HG03432 (cell line): Measurements from ENCODE around the gene SPATA45.
"Not testable (repeated sequence)": the region's sequence is repeated elsewhere in the genome, so short reads cannot be mapped to it uniquely, and the experiment has no call there.

ENCODE experiments used
- ATAC-seq: cut with Tn5 transposase; IDR thresholded peaks from one replicate; pipeline ENCODE4 v1.9.1; 2021; ENCODE audit warnings: mild to moderate bottlenecking, moderate library complexity; ENCODE audit not compliant: unreplicated experiment

SPATA45 gene

GRCh38 chr1:212847549-212847948 lies at the start of gene SPATA45:
TSS of gene SPATA45 (minus strand) at chr1:212847649. CDS start at chr1:212836149, 11,500 bp downstream.
- ATAC-seq: no peak

- ATAC-seq: no peak
Measured at GRCh38 chr1:212892108-212892507, 44.7 kb upstream of the SPATA45 start.

- ATAC-seq: no peak
Measured at GRCh38 chr1:212884592-212884991, 37.1 kb upstream of the SPATA45 start.

- no peak for ATAC-seq
Measured at GRCh38 chr1:212879947-212880690, 32.7 kb upstream of the SPATA45 start.

DNA sequence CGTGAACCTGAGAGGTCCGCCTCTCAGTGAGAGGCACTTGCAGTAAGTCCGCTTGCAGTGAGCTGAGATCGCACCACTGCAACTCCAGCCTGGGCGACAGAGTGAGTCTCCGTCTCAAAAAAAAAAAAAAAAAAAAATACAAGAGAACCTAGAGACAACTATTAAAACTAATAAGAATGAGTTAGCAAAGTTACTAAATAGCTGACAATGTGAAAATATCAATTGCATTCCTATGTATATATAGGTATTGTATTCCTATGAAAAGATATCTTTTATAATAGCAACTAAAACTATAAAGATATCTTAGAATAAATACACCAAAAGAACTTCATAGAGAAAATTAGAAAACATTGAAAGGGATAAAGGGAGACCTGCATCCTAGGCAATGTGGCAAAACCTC lies 31.0 kb upstream of the SPATA45 start:
- no peak for ATAC-seq

DNA sequence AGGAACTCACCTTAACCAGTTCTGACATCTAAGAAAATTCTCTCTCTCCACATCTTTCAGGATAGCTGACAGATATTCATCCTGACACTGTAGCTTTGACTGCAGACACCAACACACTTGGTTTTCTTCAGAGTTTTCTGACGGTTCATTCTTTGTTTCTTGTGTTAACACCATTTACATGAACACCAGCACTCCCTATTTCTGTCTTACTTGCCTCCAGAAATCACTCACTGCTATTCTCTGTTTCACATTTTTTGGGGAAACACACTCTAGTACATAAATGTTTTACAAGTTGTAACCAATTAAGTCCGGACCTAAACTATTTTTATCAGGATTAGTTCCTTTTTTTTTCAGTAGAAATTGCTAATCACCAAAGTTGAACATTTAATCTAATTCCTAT lies 26.1 kb upstream of the SPATA45 start:
- ATAC-seq: peak; percentile 90

DNA sequence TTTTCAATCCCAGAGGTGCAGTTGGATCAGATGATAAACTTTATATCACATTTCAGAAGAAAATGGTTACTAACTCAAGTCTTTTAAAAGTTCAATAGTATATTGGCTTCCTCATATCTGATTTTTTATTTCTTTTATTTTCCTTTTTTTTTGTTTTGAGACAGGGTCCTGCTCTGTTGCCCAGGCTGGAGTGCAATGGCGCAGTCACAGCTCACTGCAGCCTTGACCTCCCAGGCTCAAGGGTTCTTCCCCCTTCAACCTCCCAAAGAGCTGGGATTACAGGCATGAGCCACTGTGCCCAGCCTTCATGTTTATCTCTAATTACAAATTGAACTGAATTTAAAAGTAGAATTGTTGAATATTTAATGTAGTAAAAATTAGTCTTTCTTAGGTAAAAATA lies 24.5 kb upstream of the SPATA45 start:
- ATAC-seq: no peak

DNA sequence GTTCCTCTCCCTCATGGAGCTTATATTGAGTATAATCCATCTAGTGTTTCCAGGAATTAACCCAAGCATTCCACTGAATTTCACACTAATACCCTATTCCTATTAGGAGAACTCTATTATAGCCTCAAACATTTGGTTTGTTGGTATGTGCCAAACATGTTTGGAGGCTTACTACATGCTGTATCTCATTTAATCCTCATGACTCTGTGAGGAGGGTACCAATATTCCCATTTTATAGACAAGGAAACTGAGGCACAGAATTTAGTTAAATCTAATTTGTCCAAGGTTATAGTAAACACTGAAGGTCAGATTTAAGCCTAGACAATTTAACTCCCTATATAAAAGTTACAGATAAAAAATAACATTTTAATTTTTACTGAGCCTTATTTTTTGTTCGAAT lies 19.7 kb upstream of the SPATA45 start:
- no peak for ATAC-seq

DNA sequence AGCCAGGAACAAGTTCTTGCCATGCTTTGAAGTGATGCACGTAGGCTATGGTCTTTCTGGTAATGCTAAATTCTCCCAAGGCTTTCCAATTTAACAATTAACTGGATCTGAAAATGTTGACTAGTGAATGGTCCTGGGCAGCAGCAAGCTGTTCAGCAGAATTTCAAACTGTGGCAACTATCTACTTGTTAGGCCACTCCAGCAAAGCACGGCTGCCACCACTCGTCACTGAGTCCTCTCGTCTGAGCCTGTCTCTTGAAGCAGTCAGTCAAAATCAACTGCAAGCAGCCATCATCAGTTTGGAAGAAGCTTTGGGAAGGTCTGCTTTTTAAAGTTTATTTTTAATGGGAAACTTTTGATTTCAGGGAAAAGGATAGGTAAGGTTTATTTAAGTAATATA lies 16.8 kb upstream of the SPATA45 start:
- no peak for ATAC-seq

DNA sequence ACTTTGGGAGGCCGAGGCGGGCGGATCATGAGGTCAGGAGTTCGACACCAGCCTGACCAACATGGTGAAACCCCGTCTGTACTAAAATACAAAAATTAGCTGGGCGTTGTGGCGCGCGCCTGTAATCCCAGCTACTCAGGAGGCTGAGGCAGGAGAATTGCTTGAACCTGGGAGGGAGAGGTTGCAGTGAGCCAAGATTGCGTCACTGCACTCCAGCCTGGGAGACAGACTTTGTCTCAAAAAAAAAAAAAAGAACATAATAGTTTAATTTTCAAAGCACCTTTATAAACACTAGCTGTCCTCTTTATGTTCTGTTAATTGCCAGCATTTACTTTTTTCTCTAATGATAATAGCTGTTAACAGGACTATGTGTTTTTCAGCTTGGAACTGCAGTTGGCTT lies 15.9 kb upstream of the SPATA45 start:
- not testable (repeated sequence) for ATAC-seq

DNA sequence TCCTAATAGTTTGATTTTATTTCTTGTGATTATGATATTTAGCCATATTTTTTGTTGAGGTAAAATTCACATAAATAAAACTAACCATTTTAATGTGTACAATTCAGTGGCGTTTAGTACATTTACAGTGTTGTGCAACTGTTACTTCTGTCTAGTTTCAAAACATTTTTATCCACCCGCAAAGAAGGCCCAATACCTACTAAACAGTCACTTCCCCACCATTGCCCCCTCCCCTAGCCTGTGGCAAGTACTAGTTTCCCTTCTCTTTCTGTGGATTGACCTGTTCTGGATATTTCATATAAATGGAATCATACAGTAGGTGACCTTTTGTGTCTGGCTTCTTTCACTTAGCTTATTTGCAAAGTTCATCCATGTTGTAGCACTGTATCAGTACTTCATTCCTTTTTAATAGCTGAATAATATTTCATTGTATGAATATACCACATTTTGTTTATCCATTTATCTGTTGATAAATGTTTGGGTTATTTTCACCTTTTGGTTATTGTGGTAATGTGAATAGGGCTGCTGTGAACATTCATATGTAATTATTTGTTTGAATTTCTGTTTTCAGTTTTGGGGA lies 14.8 kb upstream of the SPATA45 start:
- no peak for ATAC-seq

GRCh38 chr1:212860713-212861581 lies 13.5 kb upstream of the SPATA45 start:
- no peak for ATAC-seq

- ATAC-seq: peak; percentile 23
Measured at GRCh38 chr1:212858461-212859265, 11.2 kb upstream of the SPATA45 start.

GRCh38 chr1:212857992-212858460 lies 10.6 kb upstream of the SPATA45 start, which contains the start of gene FLVCR1:
TSS of gene FLVCR1 (plus strand) at chr1:212858275. CDS start at chr1:212858453, 178 bp downstream.
- ATAC-seq: peak; percentile 98

- ATAC-seq: no peak
Measured at GRCh38 chr1:212856755-212857154, 9.3 kb upstream of the SPATA45 start.

- ATAC-seq: no peak
Measured at GRCh38 chr1:212853658-212854057, 6.2 kb upstream of the SPATA45 start.

DNA sequence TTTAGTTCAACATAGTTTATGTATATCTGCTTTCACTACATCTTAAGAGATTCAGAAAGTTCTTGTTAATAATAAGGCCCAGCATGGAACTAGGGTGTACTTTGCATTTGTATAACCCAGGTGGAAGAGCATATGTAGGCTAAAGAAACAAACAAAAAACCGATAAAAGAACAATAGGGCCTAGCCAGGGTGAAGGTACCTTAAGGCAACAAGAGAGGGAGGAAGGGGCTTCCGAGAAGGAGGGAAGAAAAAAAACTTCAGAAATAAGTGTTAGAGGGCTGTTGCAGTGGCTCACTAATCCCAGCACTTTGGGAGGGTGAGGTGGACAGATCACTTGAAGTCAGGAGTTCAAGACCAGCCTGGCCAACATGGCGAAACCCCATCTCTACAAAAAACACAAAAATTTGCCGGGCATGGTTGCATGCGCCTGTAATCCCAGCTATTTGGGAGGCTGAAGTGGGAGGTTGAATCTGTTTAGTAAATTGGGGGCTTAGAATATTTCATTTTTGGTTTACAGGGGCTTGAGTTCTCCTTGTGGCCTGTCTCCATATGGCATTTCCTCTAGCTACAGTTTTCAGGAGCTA lies 4.7 kb upstream of the SPATA45 start:
- ATAC-seq: no peak

- not testable (repeated sequence) for ATAC-seq
Measured at GRCh38 chr1:212844521-212844920, 2.9 kb downstream of the SPATA45 start.

DNA sequence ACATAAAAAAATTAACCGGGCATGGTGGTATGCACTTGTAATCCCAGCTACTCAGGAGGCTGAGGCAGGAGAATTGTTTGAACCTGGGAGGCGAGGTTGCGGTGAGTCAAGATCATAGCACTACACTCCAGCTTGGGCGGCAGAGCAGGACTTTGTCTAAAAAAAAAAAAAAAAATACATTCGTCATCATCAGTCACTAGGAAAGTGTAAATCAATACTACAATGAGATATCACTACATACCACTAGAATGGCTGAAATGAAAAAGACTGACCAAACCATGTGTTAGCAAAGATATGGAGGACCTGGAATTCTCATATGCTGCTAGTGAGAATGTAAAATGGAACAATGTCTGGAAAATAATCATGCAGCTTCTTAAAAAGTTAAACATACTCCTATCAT lies 9.3 kb downstream of the SPATA45 start:
- ATAC-seq: no peak
